Endometrial microvascular endothelial cells (primary cell): ENCODE results near the gene COX8C. TPM values are rescaled to one million over a fixed set of nuclear protein-coding genes. Genes with fewer than 3 reads are reported as not detected.

Experiments used
- in situ Hi-C: cut with HindIII; loops from 2 replicates; pipeline ENCODE4 v1.10.0; 2017; ENCODE audit warnings: low sequenced_read_pairs, low pct_unique_long_range_greater_than_20kb; ENCODE audit errors: inconsistent ontology term
- total RNA-seq: library from RNA; depleted of rRNA; stranded (reverse); fragments of >200 nt; gene quantifications from one replicate; pipeline ENCODE4 v1.2.3, GENCODE V29; 2015; ENCODE audit errors: inconsistent ontology term

The COX8C gene
- not detected for total RNA-seq

- in situ Hi-C loops = no loop called here
Measured at GRCh38 chr14:93346926-93347721, at the start of gene COX8C. COX8C (plus strand) TSS chr14:93347182; CDS start chr14:93347269, 87 bp downstream.

- in situ Hi-C loops = no loop called here
Measured at GRCh38 chr14:93299416-93299815, 47.6 kb upstream of the COX8C start.

DNA sequence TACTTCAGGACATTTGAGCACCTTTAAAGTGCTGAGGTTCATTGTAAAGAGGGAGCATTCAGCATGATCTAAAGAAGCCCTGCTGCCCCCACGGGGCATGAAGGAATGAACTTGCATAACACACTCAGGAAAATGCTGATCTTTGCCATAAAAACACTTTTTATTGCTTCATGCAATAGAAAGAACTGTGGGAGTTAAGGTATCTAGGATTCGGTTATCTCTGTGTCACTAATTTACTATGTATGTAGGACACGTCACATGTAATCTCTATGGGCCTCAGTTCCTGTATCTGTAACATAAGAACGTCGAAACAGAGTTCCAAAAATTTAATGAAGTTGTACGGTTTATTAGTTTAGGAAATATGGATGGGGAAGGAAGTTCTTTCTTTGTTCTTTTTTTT, 47.1 kb upstream of the COX8C start:
- in situ Hi-C loops = no loop called here

DNA sequence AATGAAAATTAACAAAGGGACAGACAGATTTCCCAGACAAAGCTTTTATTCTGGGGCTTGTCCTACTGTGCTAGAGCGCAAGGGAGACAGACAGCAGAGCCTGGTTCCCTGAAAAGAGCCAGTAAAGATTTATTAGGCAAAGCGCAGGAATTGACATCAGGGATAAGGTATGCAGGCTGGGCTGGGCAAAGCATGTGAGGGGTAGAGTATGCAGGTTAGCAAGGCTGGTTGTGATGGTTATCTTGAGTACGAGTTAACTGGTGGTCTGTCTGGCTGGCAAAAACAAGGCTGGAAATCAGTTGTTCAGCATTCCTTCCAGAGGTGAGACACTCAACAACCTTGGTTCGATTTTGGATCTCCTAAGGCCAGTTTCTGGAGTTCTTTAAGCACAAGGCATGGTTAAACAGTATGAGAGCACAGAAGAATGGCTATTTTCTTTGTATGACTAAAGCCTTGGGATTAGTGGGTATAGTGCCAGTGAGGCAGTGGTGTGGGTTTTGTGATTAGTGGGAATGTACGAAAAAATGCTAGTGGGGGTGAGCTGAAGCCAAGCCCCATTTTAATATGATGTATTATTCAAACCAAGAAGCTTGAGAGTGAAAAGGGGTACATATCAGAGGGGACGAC, 45.0 kb upstream of the COX8C start:
- in situ Hi-C loops = no loop called here

- in situ Hi-C loops = no loop called here
Measured at GRCh38 chr14:93302688-93303581, 44.0 kb upstream of the COX8C start.

DNA sequence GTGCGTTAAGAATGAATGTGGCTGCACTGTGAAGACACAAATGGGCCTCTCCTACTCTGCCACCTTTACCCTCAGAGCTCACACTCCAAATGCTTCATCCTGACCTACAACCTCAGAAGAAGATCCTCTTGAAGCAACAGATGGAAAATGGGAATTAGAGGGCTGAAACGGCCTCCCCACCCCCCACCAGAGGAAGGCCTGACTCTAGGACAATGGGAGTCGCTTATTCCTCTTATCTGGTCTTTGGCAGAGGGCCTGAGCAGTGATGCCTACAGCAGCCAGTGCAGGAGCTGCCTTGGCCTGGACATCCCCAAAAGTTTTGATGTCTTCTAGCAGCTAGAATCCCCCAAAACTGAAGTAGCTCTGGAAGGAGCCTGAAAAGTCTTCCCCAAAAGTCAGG, 43.3 kb upstream of the COX8C start:
- in situ Hi-C loops = no loop called here

- in situ Hi-C loops = no loop called here
Measured at GRCh38 chr14:93304771-93305170, 42.2 kb upstream of the COX8C start.

DNA sequence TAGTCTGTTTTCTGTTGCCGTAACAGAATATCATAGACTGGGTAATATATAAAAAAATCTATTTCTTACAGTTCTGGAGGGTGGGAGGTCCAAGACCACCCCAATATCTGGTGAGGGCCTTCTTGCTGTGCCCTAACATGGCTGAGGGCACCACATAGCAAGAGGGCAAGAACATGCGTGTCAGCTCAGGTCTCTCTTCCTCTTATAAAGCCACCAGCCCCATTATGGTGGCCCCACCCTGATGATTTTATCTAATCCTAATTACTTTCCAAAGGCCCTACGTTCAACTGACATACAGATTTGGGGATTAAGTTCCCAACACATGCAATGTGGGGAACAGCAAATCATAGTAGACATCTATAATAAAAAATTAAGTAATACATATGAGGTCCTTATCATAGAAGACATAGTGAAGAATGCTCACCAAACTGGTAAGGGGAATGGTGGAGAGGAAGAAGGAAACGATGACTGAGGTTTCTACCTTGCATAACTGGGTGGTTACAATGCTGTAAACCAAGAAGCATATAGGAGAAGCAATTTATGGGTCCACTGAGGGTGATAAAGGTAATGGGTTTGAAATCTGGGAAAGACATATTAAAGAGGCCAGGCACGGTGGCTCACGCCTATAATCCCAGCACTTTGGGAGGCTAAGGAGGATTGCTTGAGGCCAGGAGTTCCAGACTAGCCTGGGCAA, 41.1 kb upstream of the COX8C start:
- in situ Hi-C loops = no loop called here

DNA sequence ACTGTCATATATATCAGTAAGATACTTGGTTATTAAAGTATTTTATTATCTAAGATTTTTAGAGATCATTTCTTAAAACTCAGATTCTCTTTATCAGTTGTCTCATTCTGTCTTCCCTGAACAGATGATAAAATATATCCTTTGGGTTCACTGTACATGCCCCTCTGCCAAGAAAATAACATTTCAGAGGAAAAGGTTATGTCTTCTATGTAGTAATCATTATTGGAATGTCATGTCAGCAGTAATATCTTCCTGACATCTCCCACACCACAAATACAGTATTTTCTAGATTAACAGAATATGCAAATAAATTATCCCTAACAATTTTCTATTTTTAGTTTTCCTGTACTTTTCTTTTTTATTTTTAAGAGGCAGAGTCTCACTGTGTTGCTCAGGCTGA, 40.2 kb upstream of the COX8C start:
- in situ Hi-C loops = no loop called here

- in situ Hi-C loops = no loop called here
Measured at GRCh38 chr14:93308686-93309345, 38.2 kb upstream of the COX8C start.

DNA sequence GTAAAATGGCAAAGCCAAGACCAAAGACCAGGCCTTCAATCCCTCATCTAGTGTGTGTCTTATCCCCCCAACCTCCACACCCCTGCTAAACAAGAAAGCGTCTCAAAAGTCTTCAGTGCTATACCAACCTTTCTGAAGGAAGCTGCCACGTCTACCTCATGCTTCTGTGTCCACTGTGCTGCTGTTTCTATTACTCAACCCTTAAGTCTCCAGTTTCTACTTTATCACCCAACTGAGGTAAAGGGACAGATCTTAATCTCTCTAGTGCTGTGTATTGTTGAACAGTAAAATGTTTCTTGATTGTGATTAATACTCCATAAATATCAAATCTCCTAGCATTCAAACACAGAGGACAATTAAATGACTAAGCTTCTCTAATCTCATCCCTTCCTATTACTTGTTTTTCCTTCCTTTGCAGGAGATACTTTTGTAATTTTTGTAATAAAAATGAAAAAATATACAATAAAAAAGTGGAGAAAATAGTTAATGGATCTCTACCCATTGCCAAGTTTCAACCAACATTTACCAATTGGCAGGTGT, 37.5 kb upstream of the COX8C start:
- in situ Hi-C loops = no loop called here

- in situ Hi-C loops = no loop called here
Measured at GRCh38 chr14:93311082-93311481, 35.9 kb upstream of the COX8C start.

DNA sequence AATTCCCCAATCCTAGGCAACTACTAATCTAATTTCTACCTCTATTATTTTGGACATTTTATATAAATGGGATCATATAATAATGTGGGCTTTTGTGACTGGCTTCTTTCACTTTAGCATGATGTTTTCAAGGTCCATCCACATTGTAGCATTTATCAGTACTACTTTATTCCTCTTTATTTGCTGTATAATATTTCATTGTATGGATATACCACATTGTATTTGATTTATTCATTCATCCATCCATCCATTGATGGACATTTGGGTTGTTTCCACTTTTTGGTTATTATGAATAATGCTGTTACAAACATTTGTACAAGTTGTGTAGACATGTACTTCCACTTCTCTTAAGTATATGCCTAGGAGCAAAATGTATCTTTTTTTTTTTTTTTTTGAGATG, 31.4 kb upstream of the COX8C start:
- in situ Hi-C loops = no loop called here

- in situ Hi-C loops = no loop called here
Measured at GRCh38 chr14:93316716-93317115, 30.3 kb upstream of the COX8C start.

DNA sequence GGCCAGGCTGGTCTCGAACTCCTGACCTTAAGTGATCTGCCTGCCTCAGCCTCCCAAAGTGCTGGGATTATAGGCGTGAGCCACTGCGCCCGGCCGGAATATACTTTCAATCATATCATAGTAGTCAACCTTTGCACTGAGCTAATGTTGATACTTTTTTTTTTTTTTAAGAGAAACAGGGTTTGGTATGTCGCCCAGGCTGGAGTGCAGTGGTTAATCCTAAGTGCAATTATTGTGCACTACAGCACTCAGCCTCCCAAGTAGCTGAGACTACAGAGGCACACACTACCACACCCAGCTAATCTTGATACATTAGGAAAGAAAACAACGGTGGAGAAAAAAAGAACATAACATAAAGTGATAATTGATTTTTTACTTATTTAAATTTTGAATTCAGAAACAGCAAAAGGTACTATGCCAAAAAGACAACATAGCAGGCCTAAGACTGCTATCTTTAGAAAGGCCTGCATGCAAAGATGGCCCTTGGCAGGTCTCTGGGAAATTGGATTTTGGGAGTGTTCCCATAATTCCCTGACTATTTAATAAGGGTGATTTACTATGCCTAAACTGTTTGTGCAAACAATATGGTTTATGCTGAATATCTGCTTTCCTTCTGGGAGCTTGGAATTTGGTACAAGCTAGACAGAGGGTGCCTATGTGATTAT, 29.6 kb upstream of the COX8C start:
- in situ Hi-C loops = no loop called here

DNA sequence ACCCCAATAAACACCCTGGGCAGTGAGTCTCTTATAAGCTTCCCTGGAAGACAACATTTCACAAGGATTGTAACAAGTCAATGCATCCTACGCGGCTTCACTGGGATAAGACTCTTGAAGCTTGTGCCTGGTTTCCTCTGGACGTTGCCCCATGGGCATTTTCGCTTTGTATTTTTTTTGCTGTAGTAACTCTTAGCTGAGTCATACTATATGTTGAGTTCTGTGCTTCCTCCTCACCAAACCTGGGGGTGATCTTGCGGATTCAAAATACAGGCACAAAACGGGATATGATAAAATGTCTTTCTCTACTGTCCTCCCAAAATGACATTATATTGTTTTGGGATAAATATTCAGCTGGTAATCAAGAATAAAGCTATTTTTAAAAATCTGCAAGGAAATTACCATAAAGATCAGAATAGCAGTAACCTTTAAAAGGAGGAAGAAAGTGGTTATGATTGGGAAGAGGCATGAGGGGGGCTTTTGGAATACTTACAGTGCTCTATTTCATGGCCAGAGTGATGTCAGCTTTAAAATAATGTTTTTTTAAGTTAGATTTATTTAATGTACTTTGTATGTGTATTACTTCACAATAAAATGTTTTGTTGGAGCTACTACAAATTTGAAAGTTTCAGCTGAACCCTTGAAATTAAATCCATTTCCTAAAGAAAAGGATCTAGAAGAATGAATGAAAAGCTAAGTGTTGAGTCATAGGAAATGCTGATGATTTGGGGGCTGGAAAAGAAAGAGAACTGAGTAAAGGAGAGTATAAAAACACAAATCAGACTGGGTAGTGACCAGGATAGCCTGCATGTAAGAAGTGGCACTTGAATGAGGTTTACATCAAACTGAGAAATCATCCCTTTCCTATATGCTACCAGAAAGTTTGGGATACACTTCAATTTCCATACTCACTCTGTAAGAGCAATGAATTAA, 28.8 kb upstream of the COX8C start:
- in situ Hi-C loops = no loop called here

- in situ Hi-C loops = no loop called here
Measured at GRCh38 chr14:93318927-93319326, 28.1 kb upstream of the COX8C start.
